Measurements from ENCODE around the gene P2RX7. TPM values are rescaled to one million over a fixed set of nuclear protein-coding genes. Genes with fewer than 3 reads are reported as not detected.
A peak's percentile ranks its signal among the peaks of the same experiment; 100 is the strongest.
"Not testable (repeated sequence)": the region's sequence is repeated elsewhere in the genome, so short reads cannot be mapped to it uniquely, and the experiment has no call there.

The P2RX7 gene
- total RNA-seq, 1 donor from 2014 or later, result 1.9 TPM

DNA sequence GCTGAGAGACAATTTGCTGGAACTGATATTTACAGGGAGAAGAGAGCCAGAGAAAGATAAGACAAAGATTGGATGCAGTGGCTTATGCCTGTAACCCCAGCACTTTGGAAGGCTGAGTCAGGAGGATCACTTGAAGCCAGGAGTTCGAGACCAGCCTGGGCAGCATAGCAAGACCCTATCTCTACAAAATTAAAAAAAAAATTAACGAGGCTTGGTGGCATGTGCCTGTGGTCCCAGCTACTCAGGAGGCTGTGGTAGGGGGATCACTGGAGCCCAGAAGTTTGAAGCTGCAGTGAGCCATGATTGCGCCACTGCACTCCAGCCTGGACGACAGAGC is 2.9 kb upstream of the P2RX7 start:
- intact Hi-C loops (cut with micrococcal nuclease), result no loop called here
- DNase-seq, result no peak
- ATAC-seq, result no peak

GRCh38 chr12:121130866-121131373 is 1.8 kb upstream of the P2RX7 start:
- DNase-seq, result no peak
- intact Hi-C loops (cut with micrococcal nuclease), result no loop called here
- ATAC-seq, result no peak

DNA sequence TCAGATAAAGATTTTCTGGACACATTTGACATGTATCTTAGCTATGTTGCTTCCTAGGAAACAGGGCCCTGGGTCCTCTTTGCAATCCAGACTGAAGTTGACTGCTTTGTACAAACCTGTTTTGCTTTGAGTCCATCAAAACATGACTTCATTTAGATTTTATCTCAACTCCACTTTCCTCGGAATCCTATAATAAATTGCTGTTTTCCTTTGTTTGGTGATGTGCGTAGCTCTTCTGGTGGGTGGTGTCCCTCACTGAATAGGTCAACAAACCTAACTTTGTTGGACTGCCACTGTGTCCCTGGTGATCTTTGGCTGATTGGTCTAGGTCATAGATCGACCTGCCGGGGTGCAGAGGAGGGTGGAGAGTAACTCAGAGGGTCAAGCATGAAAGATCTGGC is 735 bp upstream of the P2RX7 start:
- no peak for ATAC-seq
- DNase-seq, result no peak
- intact Hi-C loops (cut with micrococcal nuclease), result no loop called here

- no peak for DNase-seq
- intact Hi-C loops (cut with micrococcal nuclease), result no loop called here
- ATAC-seq, result no peak
Observed at GRCh38 chr12:121133838-121134237, 1.2 kb downstream of the P2RX7 start.

DNA sequence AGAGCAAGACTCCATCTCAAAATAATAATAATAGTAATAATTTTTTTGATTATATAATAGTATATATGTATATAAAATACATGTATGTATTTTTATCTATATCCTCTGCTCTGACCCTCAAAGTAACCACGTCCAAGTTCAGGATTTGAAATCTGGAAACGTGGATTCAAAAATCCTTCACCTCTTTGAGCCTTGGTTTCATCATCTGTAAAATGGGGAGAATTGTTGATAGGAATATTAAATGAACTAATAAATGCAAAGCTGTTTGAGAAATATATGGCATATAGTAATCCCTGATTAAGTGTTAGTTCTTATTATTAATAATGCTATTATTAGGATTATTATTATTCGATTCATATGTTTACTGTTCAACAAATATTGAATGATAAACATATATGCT is 2.6 kb downstream of the P2RX7 start:
- ATAC-seq (no peak), DNase-seq (no peak)
- intact Hi-C loops (cut with micrococcal nuclease), result no loop called here

DNA sequence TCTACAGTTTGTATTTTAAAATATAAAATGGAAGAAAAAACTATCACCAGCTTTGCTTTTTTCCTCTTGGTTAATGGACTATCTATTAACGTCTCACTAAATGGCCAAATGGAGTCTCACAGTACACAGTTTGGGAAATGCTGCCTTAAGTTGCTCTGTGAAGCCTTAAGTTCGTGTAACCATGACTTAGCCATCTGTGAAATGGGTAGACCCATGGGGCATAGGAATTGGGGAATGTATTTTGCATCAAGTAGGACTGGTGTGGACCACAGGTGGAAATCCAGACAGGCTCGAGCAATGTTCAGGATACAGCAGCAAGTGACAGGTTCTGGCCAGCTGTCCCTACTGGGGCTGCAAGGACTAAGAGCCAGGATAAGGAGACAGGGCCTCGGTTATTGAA is 4.8 kb downstream of the P2RX7 start:
- intact Hi-C loops (cut with micrococcal nuclease), result no loop called here
- ATAC-seq, result no peak
- no peak for DNase-seq

DNA sequence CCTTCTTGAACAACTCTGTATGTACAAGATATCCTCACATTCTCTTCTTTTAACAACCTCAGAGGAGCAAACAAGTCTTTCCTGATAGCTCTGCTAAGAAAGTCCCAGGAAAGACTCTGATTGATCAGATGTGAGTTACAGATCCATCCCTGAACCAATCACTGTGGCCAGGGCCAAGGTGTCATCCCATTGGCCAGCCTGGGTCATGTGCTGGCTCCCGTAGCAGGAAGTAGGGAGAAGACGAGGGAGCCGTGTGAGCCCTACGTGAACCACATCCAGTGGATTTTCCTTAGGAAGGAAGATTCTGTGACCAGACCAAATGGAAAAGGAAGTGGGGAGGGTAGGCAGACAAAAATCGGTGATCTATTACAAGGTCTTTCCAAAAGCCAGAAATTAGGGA is 5.6 kb downstream of the P2RX7 start:
- DNase-seq (no peak), ATAC-seq (no peak)
- intact Hi-C loops (cut with micrococcal nuclease), result no loop called here

- DNase-seq (no peak), ATAC-seq (no peak)
- intact Hi-C loops (cut with micrococcal nuclease), result no loop called here
Observed at GRCh38 chr12:121139286-121139685, 6.6 kb downstream of the P2RX7 start.

DNA sequence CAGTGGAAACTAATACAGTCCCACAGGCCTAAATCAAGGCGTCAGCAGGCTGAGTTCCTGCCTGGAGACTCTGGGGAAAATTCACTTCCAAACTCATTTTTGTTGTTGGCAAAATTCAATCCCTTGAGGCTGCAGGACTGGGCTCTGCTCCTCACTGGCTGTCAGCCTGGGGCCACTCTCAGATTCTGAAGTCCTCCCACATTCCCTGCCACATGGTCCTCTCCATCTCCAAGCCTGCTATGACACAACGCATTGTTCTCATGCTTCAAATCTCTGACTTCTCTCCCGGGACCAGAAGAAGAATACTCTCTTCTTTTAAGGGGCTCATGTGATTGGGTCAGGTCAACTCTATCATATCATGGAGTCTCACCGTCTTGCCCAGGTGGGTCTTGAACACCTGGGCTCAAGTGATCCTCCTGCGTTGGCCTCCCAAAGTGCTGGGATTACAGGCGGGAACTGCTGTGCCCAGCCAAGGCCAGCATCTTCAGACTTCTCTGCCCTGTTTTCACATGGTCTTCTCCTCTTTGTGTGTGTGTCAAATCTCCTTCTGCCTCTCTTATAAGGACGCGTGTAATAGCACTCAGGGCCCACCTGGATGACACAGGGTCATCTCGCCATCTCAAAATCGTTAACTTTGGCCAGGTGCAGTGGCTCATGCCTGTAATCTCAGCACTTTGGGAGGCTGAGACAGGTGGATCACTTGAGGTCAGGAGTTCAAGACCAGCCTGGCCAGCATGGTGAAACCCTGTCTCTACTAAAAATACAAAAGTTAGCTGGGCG is 9.7 kb downstream of the P2RX7 start:
- DNase-seq (no peak), ATAC-seq (no peak)
- intact Hi-C loops (cut with micrococcal nuclease), result no loop called here

DNA sequence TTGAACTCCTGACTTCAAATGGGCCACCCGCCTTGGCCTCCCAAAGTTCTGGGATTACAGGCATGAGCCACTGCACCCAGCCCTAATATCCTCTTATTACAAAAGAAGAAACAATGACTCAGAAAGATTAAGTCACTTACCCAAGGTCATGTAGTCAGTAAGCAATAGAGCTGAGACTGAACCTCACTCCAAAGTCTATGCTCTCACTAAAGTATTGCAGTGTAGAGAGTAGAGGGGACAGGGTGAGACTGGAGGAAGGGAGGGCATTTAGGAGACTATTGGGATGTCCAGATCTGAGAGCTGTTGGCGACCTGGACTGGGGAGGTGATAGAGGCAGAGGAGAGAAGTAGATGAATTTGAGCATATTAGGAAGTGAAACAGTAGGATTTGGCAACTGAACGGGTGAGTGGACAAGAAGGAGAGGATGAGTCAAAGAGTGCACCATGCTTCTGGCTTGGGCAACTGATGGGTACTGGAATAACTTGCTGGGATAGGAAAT is 11.8 kb downstream of the P2RX7 start:
- intact Hi-C loops (cut with micrococcal nuclease), result no loop called here
- ATAC-seq, result peak; percentile 57

DNA sequence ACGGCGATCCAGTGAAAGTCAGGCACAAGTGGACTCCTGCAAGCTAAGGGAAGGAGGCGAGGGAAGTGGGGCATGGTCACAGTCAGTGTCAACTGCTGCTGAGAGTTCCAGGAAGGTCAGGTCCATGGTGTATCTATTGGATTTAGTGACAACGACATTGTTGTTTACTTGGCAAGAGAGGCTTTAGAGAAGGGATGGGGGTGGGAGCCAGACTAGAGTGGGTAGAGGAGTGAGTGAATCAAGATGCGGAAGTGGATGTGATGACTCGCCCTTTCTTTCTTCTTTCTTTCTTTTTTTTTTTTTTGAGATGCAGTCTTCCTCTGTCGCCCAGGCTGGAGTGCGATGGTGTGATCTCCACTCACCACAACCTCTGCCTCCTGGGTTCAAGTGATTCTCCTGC is 12.5 kb downstream of the P2RX7 start:
- ATAC-seq, result peak; percentile 45
- intact Hi-C loops (cut with micrococcal nuclease), result no loop called here

More for the DNA sequence above, 11.8 kb downstream of the P2RX7 start:
- DNase-seq, result no peak

DNA sequence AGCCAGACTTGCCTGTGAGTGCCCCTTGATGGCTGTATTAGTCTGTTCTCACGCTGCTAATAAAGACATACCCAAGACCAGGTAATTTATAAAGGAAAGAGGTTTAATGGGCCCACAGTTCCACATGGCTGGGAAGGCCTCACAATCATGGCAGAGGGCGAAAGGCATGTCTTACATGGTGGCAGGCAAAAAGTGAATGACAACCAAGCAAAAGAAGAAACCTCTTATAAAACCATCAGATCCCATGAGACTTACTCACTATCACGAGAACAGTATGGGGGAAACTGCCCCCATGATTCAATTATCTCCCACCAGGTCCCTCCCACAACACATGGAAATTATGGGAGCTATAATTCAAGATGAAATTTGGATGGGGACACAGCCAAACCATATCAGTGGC is 16.6 kb downstream of the P2RX7 start:
- intact Hi-C loops (cut with micrococcal nuclease); ATAC-seq; DNase-seq: not testable (repeated sequence)

More for the DNA sequence above, 12.5 kb downstream of the P2RX7 start:
- DNase-seq, result no peak

- DNase-seq (no peak), ATAC-seq (no peak)
- intact Hi-C loops (cut with micrococcal nuclease), result no loop called here
Observed at GRCh38 chr12:121154793-121155375, 22.2 kb downstream of the P2RX7 start.

DNA sequence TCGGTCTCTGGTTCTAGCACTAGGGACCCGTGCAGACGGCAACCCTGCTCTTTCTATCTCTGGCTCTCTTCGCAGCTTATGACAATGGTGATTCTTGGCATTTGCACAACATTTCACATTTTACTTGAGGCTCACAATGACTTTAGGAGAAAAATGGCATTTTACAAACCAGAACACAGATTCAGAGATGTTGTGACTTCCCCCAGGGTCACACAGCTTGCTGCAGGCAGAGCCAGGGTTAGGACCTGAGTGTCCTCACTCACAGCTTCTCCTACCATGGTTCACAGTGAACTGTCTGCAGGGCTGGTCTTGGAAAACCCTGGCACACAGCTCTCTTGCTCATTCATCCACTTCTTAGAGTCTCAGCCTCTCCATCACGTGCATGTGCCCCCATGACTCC is 23.7 kb downstream of the P2RX7 start:
- intact Hi-C loops (cut with micrococcal nuclease), result no loop called here
- ATAC-seq (no peak), DNase-seq (no peak)

- DNase-seq (no peak), ATAC-seq (no peak)
- intact Hi-C loops (cut with micrococcal nuclease), result no loop called here
Observed at GRCh38 chr12:121158085-121158484, 25.4 kb downstream of the P2RX7 start.

DNA sequence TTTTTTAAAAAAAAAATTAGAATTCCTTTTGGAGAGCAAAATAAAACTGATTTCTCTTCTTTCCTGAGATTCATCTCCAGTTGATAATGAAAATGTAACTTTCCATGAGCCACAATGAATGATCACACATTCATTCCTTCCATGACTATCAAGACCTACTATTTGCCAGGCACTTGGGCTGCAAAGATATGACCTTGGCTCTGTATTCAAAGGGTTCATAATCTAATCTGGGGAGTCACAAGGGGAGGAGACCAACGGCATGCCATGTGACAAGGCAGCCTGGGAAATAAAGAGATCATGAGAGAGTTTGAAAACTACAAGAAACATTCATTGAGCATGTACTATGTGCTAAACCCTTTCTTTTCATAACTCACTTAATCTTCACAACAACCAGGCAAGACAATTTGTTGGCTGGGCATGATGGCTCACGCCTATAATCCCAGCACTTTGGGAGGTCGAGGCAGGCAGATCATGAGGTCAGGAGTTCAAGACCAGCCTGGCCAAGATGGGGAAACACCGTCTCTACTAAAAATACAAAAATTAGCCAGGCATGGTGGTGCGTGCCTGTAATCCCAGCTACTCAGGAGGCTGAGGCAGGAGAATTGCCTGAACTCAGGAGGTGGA is 26.2 kb downstream of the P2RX7 start:
- intact Hi-C loops (cut with micrococcal nuclease); DNase-seq; ATAC-seq: not testable (repeated sequence)

DNA sequence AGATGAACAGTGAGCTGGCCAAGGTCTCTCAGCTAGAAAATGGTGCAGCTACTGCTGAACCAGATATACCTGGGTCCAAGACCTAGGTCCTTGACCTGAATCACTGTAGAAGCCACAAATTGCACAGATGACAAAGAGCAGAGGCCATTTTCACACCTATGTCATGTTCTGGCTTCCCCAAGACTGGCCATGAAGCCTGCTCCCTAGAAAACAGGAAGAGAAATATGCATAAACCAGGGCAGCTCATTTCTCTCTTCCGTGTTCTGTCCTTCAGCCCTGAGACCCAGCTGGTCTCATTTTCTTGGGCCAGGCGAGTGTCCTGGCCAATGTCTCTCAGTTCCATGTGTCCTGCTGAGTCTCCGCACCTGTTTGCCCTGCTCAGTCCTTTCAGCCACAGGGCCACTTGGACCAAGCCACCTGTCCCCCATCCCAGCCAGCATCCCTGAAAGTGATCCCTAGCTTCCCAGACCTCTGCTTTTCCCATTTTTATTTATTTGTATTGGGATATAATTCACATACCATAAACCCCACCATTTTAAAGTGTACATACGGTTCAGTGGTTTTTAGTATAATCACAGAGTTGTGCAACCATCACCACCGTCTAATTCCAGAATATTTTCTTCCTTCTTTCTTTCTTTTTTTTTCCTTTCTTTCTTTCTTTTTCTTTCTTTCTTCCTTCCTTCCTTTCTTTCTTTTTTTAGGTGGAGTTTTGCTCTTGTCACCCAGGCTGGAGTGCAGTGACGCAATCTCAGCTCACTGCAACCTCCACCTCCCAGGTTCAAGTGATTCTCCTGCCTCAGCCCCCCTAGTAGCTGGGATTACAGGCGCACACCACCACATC is 27.0 kb downstream of the P2RX7 start:
- DNase-seq (no peak), ATAC-seq (no peak)
- intact Hi-C loops (cut with micrococcal nuclease), result no loop called here

DNA sequence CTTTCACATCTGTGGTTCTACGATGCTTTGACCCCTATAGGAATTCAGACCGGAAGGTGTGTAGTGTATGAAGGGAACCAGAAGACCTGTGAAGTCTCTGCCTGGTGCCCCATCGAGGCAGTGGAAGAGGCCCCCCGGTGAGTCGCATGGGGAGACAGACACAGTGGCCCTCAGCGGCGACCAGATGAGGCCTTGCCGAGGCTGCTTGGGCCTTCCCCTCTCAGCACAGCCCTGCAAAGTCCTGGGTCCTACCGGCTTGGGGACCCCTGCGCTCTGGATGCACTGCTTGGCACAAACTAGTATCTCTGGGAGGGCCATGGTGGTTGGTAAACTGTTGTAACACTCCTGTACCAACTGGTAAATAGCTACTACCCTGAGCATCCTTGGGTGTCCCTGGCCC is 29.7 kb downstream of the P2RX7 start:
- no peak for DNase-seq
- intact Hi-C loops (cut with micrococcal nuclease), result no loop called here
- ATAC-seq, result no peak

GRCh38 chr12:121162985-121163384 is 30.3 kb downstream of the P2RX7 start:
- intact Hi-C loops (cut with micrococcal nuclease), result no loop called here

More at GRCh38 chr12:121162985-121163384, 30.3 kb downstream of the P2RX7 start:
- ATAC-seq (no peak), DNase-seq (no peak)

Data from left ventricle myocardium superior (tissue), 1 donor.